ENCODE data around the gene AQP10. TPM values are rescaled to one million over a fixed set of nuclear protein-coding genes. Genes with fewer than 3 reads are reported as not detected.

Gene AQP10
- total RNA-seq, 4 donors from 2014 or later, result not detected

DNA sequence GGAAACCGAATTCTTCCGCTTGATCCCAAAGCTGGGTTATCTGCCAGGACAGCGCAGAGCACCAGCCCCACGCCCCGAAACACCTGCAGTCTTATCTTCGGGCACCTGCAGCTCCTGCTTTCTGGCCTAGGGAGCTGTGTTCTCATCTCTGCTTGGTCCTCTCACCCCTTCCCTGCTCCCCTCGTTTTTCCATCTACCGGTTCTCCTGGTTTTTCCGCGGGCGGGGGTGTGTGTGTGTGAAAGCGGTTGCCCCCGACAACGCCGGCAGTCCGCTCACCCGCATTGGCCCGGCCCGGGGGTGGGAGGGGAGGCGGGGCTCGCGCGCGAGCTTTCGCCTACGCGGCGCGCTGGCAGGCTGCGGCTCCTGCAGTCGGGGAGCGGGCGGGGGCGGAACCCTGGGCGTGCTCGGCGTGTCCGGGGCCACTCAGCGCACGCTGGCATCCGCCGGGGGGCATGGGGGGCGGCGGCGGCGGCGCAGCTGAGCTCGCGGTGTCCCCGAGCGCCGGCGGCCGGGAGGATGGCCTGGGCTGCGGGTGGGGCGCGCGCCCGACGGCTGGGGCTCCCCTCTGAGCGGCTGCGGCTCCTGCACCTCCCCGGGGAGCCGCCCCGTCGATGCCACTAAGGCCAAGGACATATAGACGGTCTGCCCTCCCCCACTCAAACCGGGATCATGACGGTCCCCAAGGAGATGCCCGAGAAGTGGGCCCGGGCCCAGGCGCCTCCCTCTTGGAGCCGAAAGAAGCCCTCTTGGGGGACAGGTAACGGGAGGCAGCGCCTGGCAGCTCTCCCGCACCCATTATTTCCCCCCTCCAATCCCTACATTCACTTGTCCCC, 7.6 kb downstream of the AQP10 start:
- Histone ChIP-seq H3K27ac (peak overlapping the region; percentile 85 to 98 (median 95)), H3K27me3 (peaks cover 0 to 30% (median 0%) of the 10 kb centered on the region in 4 donors), H3K36me3 (peaks cover 0 to 30% (median 13%) of the 10 kb centered on the region in 3 donors), H3K9me3 (no peaks in the 10 kb centered on the region), H3K4me3 (peak overlapping the region; percentile 27 to 91 (median 46)), H3K4me1 (peaks cover 29 to 68% (median 39%) of the 10 kb centered on the region in 3 donors)
- DNase-seq, result no peak
- intact Hi-C loops (cut with DNase I), result no loop called here
- 7 to 19% methylated on average over 7 to 19 of the region's 76 CpGs for WGBS, 2 donors
- TF ChIP-seq POLR2A (IDR thresholded peaks at IDR 0.05), result peak in 1 of 4 donors; percentile 49
- TF ChIP-seq, protein P1, sequence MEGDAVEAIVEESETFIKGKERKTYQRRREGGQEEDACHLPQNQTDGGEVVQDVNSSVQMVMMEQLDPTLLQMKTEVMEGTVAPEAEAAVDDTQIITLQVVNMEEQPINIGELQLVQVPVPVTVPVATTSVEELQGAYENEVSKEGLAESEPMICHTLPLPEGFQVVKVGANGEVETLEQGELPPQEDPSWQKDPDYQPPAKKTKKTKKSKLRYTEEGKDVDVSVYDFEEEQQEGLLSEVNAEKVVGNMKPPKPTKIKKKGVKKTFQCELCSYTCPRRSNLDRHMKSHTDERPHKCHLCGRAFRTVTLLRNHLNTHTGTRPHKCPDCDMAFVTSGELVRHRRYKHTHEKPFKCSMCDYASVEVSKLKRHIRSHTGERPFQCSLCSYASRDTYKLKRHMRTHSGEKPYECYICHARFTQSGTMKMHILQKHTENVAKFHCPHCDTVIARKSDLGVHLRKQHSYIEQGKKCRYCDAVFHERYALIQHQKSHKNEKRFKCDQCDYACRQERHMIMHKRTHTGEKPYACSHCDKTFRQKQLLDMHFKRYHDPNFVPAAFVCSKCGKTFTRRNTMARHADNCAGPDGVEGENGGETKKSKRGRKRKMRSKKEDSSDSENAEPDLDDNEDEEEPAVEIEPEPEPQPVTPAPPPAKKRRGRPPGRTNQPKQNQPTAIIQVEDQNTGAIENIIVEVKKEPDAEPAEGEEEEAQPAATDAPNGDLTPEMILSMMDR (IDR thresholded peaks at IDR 0.05), result no peak

DNA sequence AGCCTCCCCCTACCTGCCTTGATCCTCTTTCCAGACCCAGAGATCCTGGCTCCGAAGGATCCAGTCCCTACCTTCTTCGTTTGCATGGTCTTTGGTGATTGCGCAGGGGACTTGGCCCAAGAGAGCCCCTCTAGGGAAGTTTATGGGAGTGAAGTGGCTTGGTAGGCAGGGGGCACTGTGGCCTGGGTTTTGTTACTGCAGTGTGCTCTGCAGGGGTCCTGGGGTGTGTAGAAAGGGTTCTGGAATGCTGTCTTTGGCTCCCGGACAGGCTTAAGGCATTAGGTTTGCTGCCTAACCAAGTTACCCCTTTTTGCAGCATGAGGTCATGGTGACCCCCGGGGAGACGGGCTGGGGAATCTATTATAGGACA, 8.2 kb downstream of the AQP10 start:
- Histone ChIP-seq H3K27ac (peak overlapping the region; percentile 85 to 98 (median 95)), H3K4me1 (peaks cover 29 to 72% (median 39%) of the 10 kb centered on the region in 3 donors), H3K36me3 (peaks cover 0 to 35% (median 13%) of the 10 kb centered on the region in 3 donors), H3K9me3 (no peaks in the 10 kb centered on the region), H3K27me3 (peaks cover 0 to 26% (median 0%) of the 10 kb centered on the region in 4 donors), H3K4me3 (peak overlapping the region; percentile 27 to 91 (median 46))
- TF ChIP-seq POLR2A (IDR thresholded peaks at IDR 0.05), result no peak
- TF ChIP-seq, protein P1 (IDR thresholded peaks at IDR 0.05), result peak in 1 of 6 experiments; percentile 15
- WGBS, 2 donors, result 40 to 80% methylated on average over 2 to 3 of the region's 6 CpGs
- intact Hi-C loops (cut with DNase I), result no loop called here
- no peak for DNase-seq

DNA sequence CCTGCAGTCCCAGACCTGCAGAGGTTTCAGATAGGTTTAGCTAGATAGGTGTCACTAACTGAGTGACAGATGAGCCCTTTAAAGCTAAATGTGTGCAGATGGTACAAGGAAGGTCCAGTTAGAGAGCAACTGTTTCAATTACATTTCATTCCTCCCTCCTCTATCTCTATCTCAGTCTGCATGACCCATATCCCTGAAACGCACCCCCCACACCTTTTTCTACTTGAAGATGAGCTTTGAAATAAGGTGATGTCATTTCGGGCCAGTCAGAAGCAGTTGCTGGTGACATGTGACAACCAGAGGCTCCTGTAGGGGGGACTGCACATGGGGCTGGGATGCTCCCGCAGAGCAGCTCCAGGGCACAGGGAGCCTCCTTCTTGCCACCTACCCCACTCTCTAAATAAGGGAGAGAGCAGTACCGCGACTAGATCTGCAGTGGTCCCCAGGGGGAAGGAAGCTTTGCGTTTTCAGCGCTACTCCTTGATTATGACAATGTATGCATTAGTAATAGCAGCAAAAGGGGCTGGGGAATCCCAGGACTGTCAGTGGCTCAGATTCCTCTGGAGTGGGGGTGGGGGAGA, 8.7 kb downstream of the AQP10 start:
- Histone ChIP-seq H3K36me3 (peaks cover 0 to 39% (median 13%) of the 10 kb centered on the region in 3 donors), H3K4me3 (peak overlapping the region in 1 of 4 donors; percentile 91), H3K9me3 (no peaks in the 10 kb centered on the region), H3K4me1 (peaks cover 29 to 73% (median 40%) of the 10 kb centered on the region in 3 donors), H3K27ac (peak overlapping the region in 3 of 4 donors; percentile 94 to 98 (median 96)), H3K27me3 (peaks cover 0 to 25% (median 0%) of the 10 kb centered on the region in 4 donors)
- DNase-seq, result no peak
- TF ChIP-seq, protein P1 (IDR thresholded peaks at IDR 0.05), result no peak
- TF ChIP-seq POLR2A (IDR thresholded peaks at IDR 0.05), result no peak
- intact Hi-C loops (cut with DNase I), result no loop called here
- 80 to 84% methylated on average over 7 of the region's 7 CpGs for WGBS, 2 donors

DNA sequence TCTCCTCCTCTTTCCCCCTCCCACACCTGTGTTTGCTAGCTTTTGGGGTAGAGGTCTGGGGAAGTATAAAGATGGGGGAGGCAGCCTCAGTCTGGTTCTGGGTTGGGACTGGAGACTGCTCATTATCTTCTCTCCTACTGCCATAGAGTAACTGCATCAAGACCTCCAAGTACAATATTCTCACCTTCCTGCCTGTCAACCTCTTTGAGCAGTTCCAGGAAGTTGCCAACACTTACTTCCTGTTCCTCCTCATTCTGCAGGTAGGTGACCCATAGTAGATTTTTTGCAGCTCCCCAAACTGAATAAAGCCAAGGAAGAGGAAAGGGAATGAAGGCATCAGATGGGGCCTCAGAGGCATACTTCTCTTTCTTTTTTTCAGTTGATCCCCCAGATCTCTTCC, 9.8 kb downstream of the AQP10 start:
- Histone ChIP-seq H3K36me3 (peaks cover 0 to 39% (median 13%) of the 10 kb centered on the region in 3 donors), H3K4me1 (peaks cover 29 to 73% (median 48%) of the 10 kb centered on the region in 3 donors), H3K27me3 (peaks cover 0 to 15% (median 0%) of the 10 kb centered on the region in 4 donors), H3K27ac (peak overlapping the region in 2 of 4 donors; percentile 22 to 49), H3K9me3 (no peaks in the 10 kb centered on the region), H3K4me3 (no peak overlapping the region)
- TF ChIP-seq POLR2A (IDR thresholded peaks at IDR 0.05), result no peak
- TF ChIP-seq, protein P1 (IDR thresholded peaks at IDR 0.05), result no peak
- DNase-seq, result no peak
- intact Hi-C loops (cut with DNase I), result no loop called here
